Head of caudate nucleus (tissue), 42 donors: Measurements from ENCODE around the gene TP53.

Source experiments
- DNase-seq, 42 donors: peaks; one replicate each; pipeline versions ENCODE4 v3.0.0 to v3.0.0-alpha.2; 2020 to 2021; ENCODE audit warnings: mixed read lengths in 7 of 42
- intact Hi-C: fragments of 100-400 bp; cut with DNase I; formaldehyde crosslinking; loops from one replicate; pipeline ENCODE4 v1.15.0; 2022

The TP53 gene

GRCh38 chr17:7707858-7708750, 20.8 kb upstream of the TP53 start:
- no peak for DNase-seq
- intact Hi-C loops, result no loop called here

GRCh38 chr17:7707446-7707845, 20.2 kb upstream of the TP53 start:
- peak in 33 of 42 donors; percentile 20 to 84 (median 52) for DNase-seq
- intact Hi-C loops, result no loop called here

- intact Hi-C loops, result no loop called here
- peak in 2 of 42 donors; percentile 14 to 44 for DNase-seq
Measured at GRCh38 chr17:7706631-7707354, 19.5 kb upstream of the TP53 start.

GRCh38 chr17:7705269-7706255, 18.3 kb upstream of the TP53 start:
- peak in 21 of 42 donors; percentile 9 to 59 (median 29) for DNase-seq
- intact Hi-C loops, result no loop called here

GRCh38 chr17:7704601-7705268, 17.4 kb upstream of the TP53 start, which contains the start of gene EFNB3:
TSS of gene EFNB3 (plus strand) at chr17:7705202. CDS start at chr17:7705599, 397 bp downstream.
- intact Hi-C loops, result no loop called here

GRCh38 chr17:7703584-7704479, 16.5 kb upstream of the TP53 start:
- intact Hi-C loops, result no loop called here
- peak in 40 of 42 donors; percentile 26 to 91 (median 67) for DNase-seq

More at GRCh38 chr17:7704601-7705268, 17.4 kb upstream of the TP53 start, which contains the start of gene EFNB3:
- DNase-seq, result peak in 38 of 42 donors; percentile 14 to 80 (median 60)

GRCh38 chr17:7702776-7703175, 15.5 kb upstream of the TP53 start:
- intact Hi-C loops, result no loop called here

GRCh38 chr17:7701681-7702080, 14.4 kb upstream of the TP53 start:
- DNase-seq, result no peak

More at GRCh38 chr17:7702776-7703175, 15.5 kb upstream of the TP53 start:
- DNase-seq, result no peak

GRCh38 chr17:7700510-7700909, 13.2 kb upstream of the TP53 start:
- DNase-seq, result no peak
- intact Hi-C loops, result no loop called here

More at GRCh38 chr17:7701681-7702080, 14.4 kb upstream of the TP53 start:
- intact Hi-C loops, result no loop called here

- intact Hi-C loops, result no loop called here
- no peak for DNase-seq
Measured at GRCh38 chr17:7697828-7698588, 10.7 kb upstream of the TP53 start.

- intact Hi-C loops, result no loop called here
- no peak for DNase-seq
Measured at GRCh38 chr17:7695586-7695985, 8.3 kb upstream of the TP53 start.

GRCh38 chr17:7688808-7689316, 1.6 kb upstream of the TP53 start:
- intact Hi-C loops, result loop anchor here (5.0 to 10.0 kb wide), 2 partner anchors 62 to 104 kb away; partner anchors contain the start of genes MPDU1 and SAT2
- DNase-seq, result no peak

GRCh38 chr17:7687908-7688807, 868 bp upstream of the TP53 start, which contains the start of gene WRAP53:
TSS of gene WRAP53 (plus strand) at chr17:7688477. CDS start at chr17:7688649, 172 bp downstream.
- intact Hi-C loops, result loop anchor here (5.0 to 10.0 kb wide), 2 partner anchors 61 to 103 kb away; partner anchors contain the start of genes MPDU1 and SAT2
- peak; percentile 95 to 99 (median 98) for DNase-seq

GRCh38 chr17:7686222-7687071, 843 bp downstream of the TP53 start:
- intact Hi-C loops, result loop anchor here (5.0 to 10.0 kb wide), 2 partner anchors 59 to 102 kb away; partner anchors contain the start of genes MPDU1 and SAT2
- peak; percentile 64 to 92 (median 84) for DNase-seq
